Left renal pelvis (tissue), 4 donors: ENCODE data around the gene MAP4K1. TPM values are rescaled to one million over a fixed set of nuclear protein-coding genes. Genes with fewer than 3 reads are reported as not detected.
"Not testable (repeated sequence)": the region's sequence is repeated elsewhere in the genome, so short reads cannot be mapped to it uniquely, and the experiment has no call there.

Source experiments
- DNase-seq, 4 donors: peaks; one replicate each; pipeline ENCODE4 v3.0.0-alpha.2; 2013; ENCODE audit warnings: low read depth in 4 of 4, low spot score in 3 of 4
- polyA plus RNA-seq, 4 donors: library from polyadenylated mRNA; unstranded; fragments of 120-200 nt; gene quantifications; one replicate each; pipeline ENCODE4 v1.2.1, GENCODE V29; 2013; ENCODE audit not compliant: insufficient read length in 4 of 4

The MAP4K1 gene
- polyA plus RNA-seq, 4 donors, result 2.0 to 4.2 (median 3.1) TPM

GRCh38 chr19:38629568-38629967 is 11.8 kb upstream of the MAP4K1 start:
- DNase-seq, result no peak

GRCh38 chr19:38626401-38626800 is 8.6 kb upstream of the MAP4K1 start:
- DNase-seq, result no peak

GRCh38 chr19:38624822-38625221 is 7.1 kb upstream of the MAP4K1 start:
- DNase-seq, result no peak

GRCh38 chr19:38619361-38620174 is 1.8 kb upstream of the MAP4K1 start:
- no peak for DNase-seq

GRCh38 chr19:38618590-38619360 is 1.0 kb upstream of the MAP4K1 start, which contains the start of gene EIF3K:
Gene EIF3K (plus strand): TSS chr19:38619188. CDS start chr19:38619269, 81 bp downstream.
- peak; percentile 98 for DNase-seq

- DNase-seq, result no peak
Measured at GRCh38 chr19:38617283-38617763, 430 bp downstream of the MAP4K1 start.

GRCh38 chr19:38616265-38616664 is 1.5 kb downstream of the MAP4K1 start:
- no peak for DNase-seq

GRCh38 chr19:38615007-38615581 is 2.7 kb downstream of the MAP4K1 start:
- no peak for DNase-seq

- no peak for DNase-seq
Measured at GRCh38 chr19:38614289-38614688, 3.5 kb downstream of the MAP4K1 start.

GRCh38 chr19:38606131-38606530 is 11.6 kb downstream of the MAP4K1 start:
- DNase-seq, result no peak

GRCh38 chr19:38602856-38603255 is 14.9 kb downstream of the MAP4K1 start:
- not testable (repeated sequence) for DNase-seq

GRCh38 chr19:38599722-38600121 is 18.0 kb downstream of the MAP4K1 start:
- no peak for DNase-seq

- no peak for DNase-seq
Measured at GRCh38 chr19:38597075-38597474, 20.7 kb downstream of the MAP4K1 start.

- peak in 2 of 4 donors; percentile 46 to 52 for DNase-seq
Measured at GRCh38 chr19:38596057-38596981, 21.4 kb downstream of the MAP4K1 start.

- DNase-seq, result no peak
Measured at GRCh38 chr19:38592940-38593339, 24.8 kb downstream of the MAP4K1 start.

- DNase-seq, result no peak
Measured at GRCh38 chr19:38588041-38588440, 29.7 kb downstream of the MAP4K1 start.

GRCh38 chr19:38587562-38587961 is 30.2 kb downstream of the MAP4K1 start:
- DNase-seq, result no peak

GRCh38 chr19:38583985-38584305 is 33.8 kb downstream of the MAP4K1 start:
- DNase-seq, result no peak

GRCh38 chr19:38583219-38583984 is 34.4 kb downstream of the MAP4K1 start:
- no peak for DNase-seq

GRCh38 chr19:38580080-38580479 is 37.7 kb downstream of the MAP4K1 start:
- no peak for DNase-seq
